Esophagus squamous epithelium (tissue), 5 donors: Measurements from ENCODE around the gene MPI. TPM values are rescaled to one million over a fixed set of nuclear protein-coding genes. Genes with fewer than 3 reads are reported as not detected.

ENCODE experiments used
- DNase-seq: peaks from one replicate; lab custom pipeline; 2025; lab: John Stamatoyannopoulos, UW
- H3K27ac ChIP-seq, 4 donors: fragments of 200-600 bp; sonication (generic); one replicate each; pipeline ENCODE4 v1.5.1; 2016 to 2019; ENCODE audit warnings: mild to moderate bottlenecking in 1 of 4
- H3K27me3 ChIP-seq, 4 donors: fragments of 200-600 bp; sonication (generic); 1 replicate in 3 of 4; 2 replicates in 1 of 4; pipeline versions ENCODE4 v1.5.1 to v1.6.0; 2017 to 2021; ENCODE audit warnings: antibody characterized with exemption in 1 of 4
- H3K36me3 ChIP-seq, 3 donors: fragments of 200-600 bp; sonication (generic); one replicate each; pipeline ENCODE4 v1.5.1; 2016 to 2019
- H3K4me1 ChIP-seq, 3 donors: fragments of 200-600 bp; sonication (generic); one replicate each; pipeline ENCODE4 v1.5.1; 2017 to 2019
- H3K4me3 ChIP-seq, 4 donors: fragments of 200-600 bp; sonication (generic); 1 replicate in 3 of 4; 2 replicates in 1 of 4; pipeline ENCODE4 v1.5.1; 2016 to 2019; ENCODE audit warnings: mild to moderate bottlenecking in 2 of 4, moderate library complexity in 1 of 4
- H3K9me3 ChIP-seq, 3 donors: fragments of 200-600 bp; sonication (generic); one replicate each; pipeline ENCODE4 v1.5.1; 2016 to 2019
- POLR2A ChIP-seq, 4 donors: fragments of 450-650 bp; IDR thresholded peaks; one replicate each; pipeline ENCODE4 v1.6.1; 2017; ENCODE audit warnings: antibody characterized with exemption in 4 of 4, mild to moderate bottlenecking in 4 of 4, moderate library complexity in 3 of 4
- WGBS, 2 donors: methylation state at CpG; one replicate each; pipeline ENCODE4 v1.1.5; 2018; 5-methylcytosine and 5-hydroxymethylcytosine counted together
- intact Hi-C: fragments of 100-400 bp; cut with DNase I; formaldehyde crosslinking; loops from one replicate; pipeline ENCODE4 v1.15.0; 2022
- total RNA-seq, 4 donors: library from RNA; depleted of rRNA; stranded (reverse); fragments of >200 nt; gene quantifications; one replicate each; pipeline ENCODE4 v1.1.0, GENCODE V29; 2016
- TF ChIP-seq, protein P1 (sequence below), 6 experiments: fragments of 450-650 bp in 4 of 6; fragments of 200-600 bp in 2 of 6; sonication (generic) in 2 of 6; IDR thresholded peaks; one replicate each; pipeline ENCODE4 v1.5.1; 2016 to 2019; ENCODE audit warnings: antibody characterized with exemption in 6 of 6, mild to moderate bottlenecking in 4 of 6, moderate library complexity in 4 of 6
- donor health status: DM: yes; HTN: yes; CAD: no.

MPI gene
- total RNA-seq, 4 donors from 2014 or later, result 26.5 to 51.9 (median 47.9) TPM

DNA sequence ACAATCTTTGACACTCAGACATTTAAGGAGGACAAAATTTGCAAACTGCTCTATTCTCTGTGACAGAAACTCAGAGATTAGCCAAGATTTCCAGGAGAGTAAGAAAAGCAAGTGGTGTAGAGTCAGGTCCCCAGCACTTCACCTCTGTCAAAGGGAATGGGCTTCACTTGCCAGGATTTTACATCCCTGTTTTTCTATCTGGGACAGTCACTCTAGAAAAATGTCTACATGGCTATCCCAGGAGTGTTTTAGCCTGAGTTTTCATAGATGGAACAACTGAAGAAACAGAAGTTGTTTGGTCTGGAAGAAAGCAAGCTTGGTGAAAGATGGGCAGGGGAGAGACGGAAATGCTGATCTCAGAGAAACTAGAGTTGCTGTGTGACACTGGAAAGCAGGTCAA, 13.8 kb downstream of the MPI start:
- no peak overlapping the region for H3K27ac ChIP-seq
- H3K4me3 ChIP-seq, result no peak overlapping the region
- WGBS, 2 donors, result 86 to 100% methylated on average over 1 of the region's 1 CpG
- intact Hi-C loops, result loop anchor here (10.0 kb wide), 1 partner anchor 99 kb away; no protein-coding TSS in a partner anchor
- no peak for DNase-seq
- peaks cover 20 to 60% (median 27%) of the 10 kb centered on the region in 3 donors for H3K4me1 ChIP-seq
- H3K36me3 ChIP-seq, result peaks cover 29 to 66% (median 35%) of the 10 kb centered on the region in 3 donors
- H3K27me3 ChIP-seq, result no peaks in the 10 kb centered on the region
- TF ChIP-seq, protein P1, sequence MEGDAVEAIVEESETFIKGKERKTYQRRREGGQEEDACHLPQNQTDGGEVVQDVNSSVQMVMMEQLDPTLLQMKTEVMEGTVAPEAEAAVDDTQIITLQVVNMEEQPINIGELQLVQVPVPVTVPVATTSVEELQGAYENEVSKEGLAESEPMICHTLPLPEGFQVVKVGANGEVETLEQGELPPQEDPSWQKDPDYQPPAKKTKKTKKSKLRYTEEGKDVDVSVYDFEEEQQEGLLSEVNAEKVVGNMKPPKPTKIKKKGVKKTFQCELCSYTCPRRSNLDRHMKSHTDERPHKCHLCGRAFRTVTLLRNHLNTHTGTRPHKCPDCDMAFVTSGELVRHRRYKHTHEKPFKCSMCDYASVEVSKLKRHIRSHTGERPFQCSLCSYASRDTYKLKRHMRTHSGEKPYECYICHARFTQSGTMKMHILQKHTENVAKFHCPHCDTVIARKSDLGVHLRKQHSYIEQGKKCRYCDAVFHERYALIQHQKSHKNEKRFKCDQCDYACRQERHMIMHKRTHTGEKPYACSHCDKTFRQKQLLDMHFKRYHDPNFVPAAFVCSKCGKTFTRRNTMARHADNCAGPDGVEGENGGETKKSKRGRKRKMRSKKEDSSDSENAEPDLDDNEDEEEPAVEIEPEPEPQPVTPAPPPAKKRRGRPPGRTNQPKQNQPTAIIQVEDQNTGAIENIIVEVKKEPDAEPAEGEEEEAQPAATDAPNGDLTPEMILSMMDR (IDR thresholded peaks at IDR 0.05), result no peak
- TF ChIP-seq POLR2A (IDR thresholded peaks at IDR 0.05), result no peak
- H3K9me3 ChIP-seq, result no peaks in the 10 kb centered on the region

DNA sequence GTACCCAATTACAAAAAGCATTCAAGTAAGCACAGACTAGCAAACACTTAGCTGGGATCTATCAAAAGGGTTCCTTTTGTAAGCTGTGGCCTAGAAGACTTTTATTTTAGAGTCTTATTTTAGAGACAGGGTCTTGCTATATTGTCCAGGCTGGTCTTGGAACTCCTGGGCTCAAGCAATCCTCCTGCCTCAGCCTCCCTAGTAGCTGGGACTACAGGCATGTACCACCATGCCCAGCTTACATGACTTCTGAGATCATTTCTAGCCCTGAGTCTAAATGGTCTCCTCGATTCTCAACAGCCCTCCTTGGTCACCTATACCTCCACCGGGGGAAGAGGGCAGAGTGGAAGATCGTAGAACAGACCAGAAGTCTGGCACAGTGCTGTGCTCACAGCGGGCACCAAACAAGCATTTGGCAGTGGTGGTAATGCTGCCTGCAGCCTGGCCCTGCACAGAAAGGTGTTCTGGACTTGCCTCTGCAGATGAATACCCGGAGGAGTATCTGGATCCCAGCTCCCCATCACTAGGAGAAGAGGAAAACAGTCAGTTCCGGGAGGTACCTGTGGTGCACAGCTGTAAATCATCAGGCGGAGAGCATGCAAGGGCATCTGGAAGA, 14.5 kb downstream of the MPI start:
- intact Hi-C loops, result loop anchor here (10.0 kb wide), 1 partner anchor 99 kb away; no protein-coding TSS in a partner anchor
- Histone ChIP-seq H3K4me3 (no peak overlapping the region), H3K4me1 (peaks cover 20 to 60% (median 27%) of the 10 kb centered on the region in 3 donors), H3K9me3 (no peaks in the 10 kb centered on the region), H3K27me3 (no peaks in the 10 kb centered on the region), H3K36me3 (peaks cover 24 to 59% (median 35%) of the 10 kb centered on the region in 3 donors), H3K27ac (no peak overlapping the region)
- TF ChIP-seq, protein P1 (IDR thresholded peaks at IDR 0.05), result no peak
- TF ChIP-seq POLR2A (IDR thresholded peaks at IDR 0.05), result no peak
- 92 to 100% methylated on average over 1 to 5 of the region's 7 CpGs for WGBS, 2 donors
- DNase-seq, result no peak

DNA sequence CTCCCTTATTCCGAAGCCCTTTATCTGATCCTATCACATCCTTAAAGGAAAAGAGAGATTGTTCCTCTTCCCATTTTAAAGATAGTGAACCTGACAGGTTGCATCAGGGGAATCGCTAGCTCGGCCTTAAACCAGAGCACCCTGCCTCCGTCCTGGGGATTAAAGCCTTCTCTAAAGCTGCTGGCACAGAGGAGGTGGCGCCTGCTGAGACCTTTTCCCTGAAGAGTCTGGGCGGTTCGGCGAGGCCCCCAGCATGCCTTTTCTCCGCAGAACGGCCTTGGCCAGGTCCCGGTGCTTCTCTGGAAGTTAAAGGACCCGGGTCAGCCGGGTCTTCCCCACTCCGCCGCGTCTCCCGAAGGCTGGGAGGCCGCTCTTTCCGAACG, 16.2 kb downstream of the MPI start:
- H3K27me3 ChIP-seq, result no peaks in the 10 kb centered on the region
- intact Hi-C loops, result loop anchor here (10.0 kb wide), 1 partner anchor 101 kb away; no protein-coding TSS in a partner anchor
- no peak for TF ChIP-seq POLR2A (IDR thresholded peaks at IDR 0.05)
- TF ChIP-seq, protein P1 (IDR thresholded peaks at IDR 0.05), result no peak
- H3K36me3 ChIP-seq, result peaks cover 8 to 51% (median 26%) of the 10 kb centered on the region in 3 donors
- no peaks in the 10 kb centered on the region for H3K9me3 ChIP-seq
- 0 to 2% methylated on average over 4 to 9 of the region's 20 CpGs for WGBS, 2 donors
- peak overlapping the region; percentile 68 to 99 (median 98) for H3K4me3 ChIP-seq
- H3K4me1 ChIP-seq, result peaks cover 20 to 57% (median 27%) of the 10 kb centered on the region in 3 donors
- peak overlapping the region; percentile 93 to 99 (median 98) for H3K27ac ChIP-seq
- DNase-seq, result no peak

DNA sequence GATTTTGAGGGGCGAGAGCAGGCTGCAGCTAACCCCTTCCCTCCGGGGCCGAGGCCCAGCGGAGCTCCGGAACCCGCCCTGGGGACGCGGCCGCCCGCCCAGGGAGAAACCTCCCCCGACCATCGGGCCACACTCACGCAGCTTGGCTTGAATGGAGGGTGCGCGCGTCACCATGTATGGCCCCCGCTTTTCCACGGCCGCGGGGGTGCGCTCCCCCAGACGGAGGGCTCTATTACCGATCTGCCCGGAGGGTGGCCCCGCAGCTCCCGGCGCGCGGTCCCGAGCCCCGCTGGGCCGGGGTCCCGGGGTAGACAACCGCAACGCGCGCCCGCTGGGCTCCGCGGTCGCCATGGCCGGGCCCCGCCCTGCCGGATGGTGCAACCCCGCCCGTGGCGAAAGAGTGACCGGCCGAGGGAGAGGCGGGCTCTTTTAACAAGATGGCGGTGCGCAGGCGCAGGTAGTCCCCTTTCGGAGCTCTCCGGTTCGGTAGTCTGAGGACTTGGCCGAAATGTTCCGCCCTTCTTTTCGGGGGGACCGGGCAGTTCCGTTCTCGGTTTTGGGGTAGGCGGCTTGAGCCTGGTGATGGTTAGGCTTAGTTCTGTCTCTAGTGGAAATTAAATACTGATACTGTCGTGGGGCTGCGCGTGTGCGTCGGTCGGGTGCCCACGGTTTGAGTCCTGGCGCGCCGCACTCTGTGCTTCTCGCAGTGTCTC, 16.8 kb downstream of the MPI start, which contains the start of gene FAM219B:
Gene FAM219B, minus strand, starts transcription at position 402 of the 713 bp plus-strand sequence. Its CDS starts 51 bp downstream, at position 351.
- TF ChIP-seq, protein P1 (IDR thresholded peaks at IDR 0.05), result peak in 3 of 6 experiments; percentile 3 to 13 (median 6)
- TF ChIP-seq POLR2A (IDR thresholded peaks at IDR 0.05), result peak in 3 of 4 donors; percentile 41 to 89 (median 75)
- no peaks in the 10 kb centered on the region for H3K27me3 ChIP-seq
- H3K9me3 ChIP-seq, result no peaks in the 10 kb centered on the region
- H3K4me3 ChIP-seq, result peak within 1 kb of the TSS; percentile 68 to 99 (median 98)
- DNase-seq, result peak; percentile 52
- peak within 1 kb of the TSS; percentile 93 to 99 (median 98) for H3K27ac ChIP-seq
- intact Hi-C loops, result loop anchor here (10.0 kb wide), 1 partner anchor 102 kb away; no protein-coding TSS in a partner anchor
- peaks cover 8 to 51% (median 26%) of the 10 kb centered on the region in 3 donors for H3K36me3 ChIP-seq
- WGBS, 2 donors, result 0% methylated on average over 14 of the region's 74 CpGs; no CpG with 5 or more reads in 1 of the 2 donors
- peaks cover 15 to 51% (median 22%) of the 10 kb centered on the region in 3 donors for H3K4me1 ChIP-seq
